GM12874 (cell line): Measurements from ENCODE around the gene PBX3.

Source experiments
- TF ChIP-seq, protein P1 (sequence below): IDR thresholded peaks from 2 replicates; pipeline ENCODE4 v1.5.1; 2011; ENCODE audit warnings: low read depth, mild to moderate bottlenecking, control low read depth, low read length, moderate library complexity; ENCODE audit not compliant: insufficient read depth

PBX3 gene

DNA sequence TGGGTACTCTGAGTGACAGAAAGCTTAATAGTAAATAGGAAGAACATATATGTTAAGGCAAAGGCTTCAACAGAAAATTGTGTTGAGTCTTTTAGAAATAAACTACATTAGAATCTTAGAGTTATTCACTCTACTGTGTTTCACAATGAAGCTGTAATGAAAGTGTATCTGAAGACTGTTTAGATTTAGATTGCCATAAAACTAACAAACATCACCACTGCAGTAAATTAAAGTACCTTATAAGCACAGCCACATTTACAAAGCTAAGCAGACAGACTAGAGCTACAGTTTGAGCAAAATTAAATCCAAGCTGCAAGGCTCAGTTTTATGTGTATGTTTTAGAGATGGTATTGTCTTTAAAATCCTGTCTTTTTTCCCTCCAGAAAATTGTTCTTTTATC, 172.4 kb downstream of the PBX3 start:
- TF ChIP-seq, protein P1, sequence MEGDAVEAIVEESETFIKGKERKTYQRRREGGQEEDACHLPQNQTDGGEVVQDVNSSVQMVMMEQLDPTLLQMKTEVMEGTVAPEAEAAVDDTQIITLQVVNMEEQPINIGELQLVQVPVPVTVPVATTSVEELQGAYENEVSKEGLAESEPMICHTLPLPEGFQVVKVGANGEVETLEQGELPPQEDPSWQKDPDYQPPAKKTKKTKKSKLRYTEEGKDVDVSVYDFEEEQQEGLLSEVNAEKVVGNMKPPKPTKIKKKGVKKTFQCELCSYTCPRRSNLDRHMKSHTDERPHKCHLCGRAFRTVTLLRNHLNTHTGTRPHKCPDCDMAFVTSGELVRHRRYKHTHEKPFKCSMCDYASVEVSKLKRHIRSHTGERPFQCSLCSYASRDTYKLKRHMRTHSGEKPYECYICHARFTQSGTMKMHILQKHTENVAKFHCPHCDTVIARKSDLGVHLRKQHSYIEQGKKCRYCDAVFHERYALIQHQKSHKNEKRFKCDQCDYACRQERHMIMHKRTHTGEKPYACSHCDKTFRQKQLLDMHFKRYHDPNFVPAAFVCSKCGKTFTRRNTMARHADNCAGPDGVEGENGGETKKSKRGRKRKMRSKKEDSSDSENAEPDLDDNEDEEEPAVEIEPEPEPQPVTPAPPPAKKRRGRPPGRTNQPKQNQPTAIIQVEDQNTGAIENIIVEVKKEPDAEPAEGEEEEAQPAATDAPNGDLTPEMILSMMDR: no peak

DNA sequence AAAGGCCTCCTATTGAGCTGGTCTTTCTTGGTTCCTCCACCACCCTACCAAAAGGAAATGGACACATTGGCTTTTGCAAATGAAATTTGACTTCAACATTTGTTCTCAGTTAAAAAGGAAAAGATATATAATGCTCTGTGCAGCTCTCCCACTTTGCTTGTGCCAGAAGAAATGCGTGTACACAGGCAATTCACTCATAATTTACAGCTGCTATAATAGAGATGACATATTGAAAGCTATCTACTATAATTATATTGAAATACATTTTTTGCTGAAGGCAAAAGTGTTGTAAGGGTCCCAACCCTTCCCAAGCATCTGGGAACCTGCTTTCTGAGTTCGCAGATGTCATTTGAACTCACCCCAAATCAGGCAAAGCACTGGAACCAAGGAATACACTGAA, 173.2 kb downstream of the PBX3 start:
- TF ChIP-seq, protein P1: no peak

DNA sequence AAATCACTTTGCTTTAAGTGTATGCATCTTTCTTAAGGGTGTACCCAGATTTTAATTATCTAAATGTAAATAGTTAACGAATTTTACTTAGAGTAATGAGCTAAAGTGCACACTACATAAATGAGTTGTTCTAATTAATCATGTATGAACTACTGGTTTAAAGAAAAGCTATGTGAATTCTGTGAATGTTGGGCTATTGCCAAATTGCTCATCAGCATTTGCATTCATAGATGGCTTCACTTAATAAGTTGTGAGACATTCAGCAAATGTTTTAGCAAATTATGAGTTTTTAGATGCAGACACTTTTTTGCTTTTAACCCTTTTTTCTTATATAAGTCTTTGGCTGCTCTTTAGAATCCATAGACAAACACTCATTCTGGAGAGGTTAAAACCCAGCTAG, 175.7 kb downstream of the PBX3 start:
- TF ChIP-seq, protein P1: no peak

DNA sequence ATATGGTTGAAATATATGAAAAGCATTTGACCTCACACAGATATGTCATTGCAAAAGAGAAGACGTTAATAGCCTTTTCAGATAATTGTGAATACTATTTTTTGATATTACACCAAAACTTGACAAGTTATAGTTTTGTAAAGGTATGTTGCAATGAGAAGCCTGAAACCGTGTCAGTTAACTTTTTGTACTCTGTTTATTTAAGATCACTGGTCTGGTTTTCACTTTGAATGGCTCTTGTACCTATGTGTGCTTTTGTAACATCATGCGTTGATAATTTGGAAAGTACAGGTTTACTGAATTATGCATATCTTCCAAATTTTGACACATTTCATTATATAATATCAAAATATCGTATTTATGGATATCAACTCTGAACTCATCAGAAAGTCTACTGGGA, 177.2 kb downstream of the PBX3 start:
- TF ChIP-seq, protein P1: no peak

DNA sequence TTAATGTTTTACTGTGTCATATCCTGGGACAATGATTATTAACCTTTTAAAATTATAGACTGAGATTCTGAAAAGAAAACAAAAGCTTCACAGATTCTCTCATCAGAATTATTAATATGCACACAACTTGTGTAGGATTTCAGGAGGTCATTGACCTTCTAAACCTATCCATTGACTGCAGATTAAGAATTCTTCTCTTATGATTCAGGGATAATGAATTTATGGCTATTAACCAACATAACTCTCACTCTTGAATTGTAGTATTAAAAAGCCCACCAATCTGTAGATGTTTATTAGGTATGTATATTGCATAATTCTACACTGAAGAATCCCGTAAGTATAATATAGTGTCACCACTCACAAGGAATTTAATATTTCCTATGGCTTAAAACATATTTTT, 179.8 kb downstream of the PBX3 start:
- TF ChIP-seq, protein P1: no peak

DNA sequence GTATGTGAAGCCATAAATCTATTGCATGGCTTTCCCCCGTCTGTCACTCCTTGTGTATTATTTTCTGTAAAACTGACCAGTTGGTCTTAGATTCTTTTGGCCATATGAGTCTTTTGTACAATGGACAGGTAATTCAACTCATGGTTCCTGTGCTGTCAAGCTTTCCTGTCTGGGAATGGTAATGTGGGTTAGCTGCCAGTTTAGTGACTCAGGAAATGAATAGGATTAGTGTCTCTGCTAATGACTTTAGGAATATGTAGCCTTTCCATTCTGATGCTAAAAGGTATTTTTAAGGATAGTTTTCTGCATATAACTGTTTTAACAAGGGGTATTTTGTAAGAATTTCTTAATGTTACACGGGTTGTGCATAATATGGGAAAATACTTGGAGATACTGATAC, 182.7 kb downstream of the PBX3 start:
- TF ChIP-seq, protein P1: no peak

DNA sequence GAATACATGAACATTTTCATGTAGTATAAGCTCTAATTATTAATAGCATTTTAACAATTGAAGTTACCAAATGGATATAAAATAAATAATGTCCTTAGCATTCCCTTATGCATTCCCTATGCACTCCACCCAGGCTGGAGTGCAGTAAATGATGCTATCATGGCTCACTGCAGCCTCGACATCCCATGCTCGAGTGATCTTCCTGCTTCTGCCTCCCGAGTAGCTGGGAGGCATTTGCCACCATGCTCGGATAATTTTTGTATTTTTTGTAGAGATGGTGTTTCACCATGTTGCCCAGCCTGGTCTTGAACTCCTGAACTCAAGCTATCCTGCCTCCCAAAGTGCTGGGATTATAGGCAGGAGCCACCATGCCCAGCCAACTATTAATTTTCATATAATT, 184.0 kb downstream of the PBX3 start:
- TF ChIP-seq, protein P1: no peak

DNA sequence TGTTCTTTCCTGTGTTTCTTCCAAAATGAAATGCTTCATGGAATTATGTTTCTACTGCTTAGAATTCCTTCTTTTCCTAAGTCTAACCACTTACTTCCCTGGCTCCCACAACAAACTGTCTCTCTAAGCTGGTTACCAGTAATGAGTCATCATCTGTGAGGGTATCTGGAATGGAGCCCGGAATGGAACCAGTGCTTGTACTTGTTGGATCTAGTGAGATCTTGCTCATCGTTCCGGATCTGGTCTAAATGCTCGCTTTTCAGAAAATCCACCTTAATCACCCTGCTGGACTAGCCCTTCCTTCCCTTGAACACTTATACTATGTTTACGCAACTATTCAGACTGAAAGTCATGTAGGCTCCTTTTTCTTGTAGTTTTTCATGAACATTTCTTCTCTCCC, 184.8 kb downstream of the PBX3 start:
- TF ChIP-seq, protein P1: no peak
